Kidney epithelial cell (primary cell): ENCODE results near the gene RGPD8. TPM values are rescaled to one million over a fixed set of nuclear protein-coding genes. Genes with fewer than 3 reads are reported as not detected.

Experiments
- DNase-seq: peaks from one replicate; pipeline ENCODE4 v3.0.0-alpha.2; 2010; ENCODE audit warnings: low read depth
- H3K27me3 ChIP-seq: 2 replicates; pipeline ENCODE4 v1.6.0; 2011; ENCODE audit warnings: low read length; ENCODE audit not compliant: control insufficient read depth, insufficient read depth
- H3K36me3 ChIP-seq: 2 replicates; pipeline ENCODE4 v1.5.1; 2011; ENCODE audit warnings: low read length; ENCODE audit not compliant: control insufficient read depth, insufficient read depth
- H3K4me3 ChIP-seq: 2 replicates; pipeline ENCODE4 v1.5.1; 2011; ENCODE audit warnings: low read depth, mild to moderate bottlenecking, control low read depth, low read length
- total RNA-seq: library from RNA; depleted of rRNA; stranded (reverse); fragments of >200 nt; gene quantifications from 2 replicates; pipeline ENCODE4 v1.2.3, GENCODE V29; 2015
- TF ChIP-seq, protein P1 (sequence below): IDR thresholded peaks from 2 replicates; pipeline ENCODE4 v1.5.1; 2011; ENCODE audit warnings: mild to moderate bottlenecking, moderate library complexity, low read length, control low read depth, inconsistent platforms; ENCODE audit not compliant: insufficient read depth, poor library complexity, severe bottlenecking

The RGPD8 gene
- total RNA-seq, 1 donor from 2014 or later, result 6.5 TPM

DNA sequence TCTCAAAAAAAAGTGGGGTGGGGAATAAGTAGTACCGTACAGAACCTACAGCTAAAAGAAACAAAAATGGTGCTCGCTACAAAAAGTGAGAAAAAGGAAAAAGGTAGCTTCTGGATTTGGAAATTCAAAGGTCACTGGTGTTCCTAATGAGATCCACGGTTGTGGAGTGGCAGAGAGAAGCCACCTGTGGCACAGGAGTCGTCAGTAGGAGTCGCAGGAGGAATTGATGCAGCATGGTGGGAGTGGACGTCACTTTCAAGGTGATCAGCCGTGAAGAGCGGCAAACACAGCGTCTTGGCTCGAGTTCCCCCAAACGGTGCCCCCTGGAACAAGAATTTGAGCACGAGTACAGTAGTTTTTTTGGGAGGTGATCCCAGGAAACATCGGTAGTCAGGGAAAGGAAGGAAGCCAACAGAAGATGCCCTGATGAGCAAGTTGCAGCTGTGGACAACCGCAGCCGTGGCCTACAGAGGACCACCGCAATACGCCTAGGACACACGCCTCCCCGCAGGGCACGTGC, 47.1 kb upstream of the RGPD8 start:
- Histone ChIP-seq H3K36me3 (no peaks in the 10 kb centered on the region), H3K4me3 (peak overlapping the region; percentile 11), H3K27me3 (no peaks in the 10 kb centered on the region)
- no peak for DNase-seq
- TF ChIP-seq, protein P1, sequence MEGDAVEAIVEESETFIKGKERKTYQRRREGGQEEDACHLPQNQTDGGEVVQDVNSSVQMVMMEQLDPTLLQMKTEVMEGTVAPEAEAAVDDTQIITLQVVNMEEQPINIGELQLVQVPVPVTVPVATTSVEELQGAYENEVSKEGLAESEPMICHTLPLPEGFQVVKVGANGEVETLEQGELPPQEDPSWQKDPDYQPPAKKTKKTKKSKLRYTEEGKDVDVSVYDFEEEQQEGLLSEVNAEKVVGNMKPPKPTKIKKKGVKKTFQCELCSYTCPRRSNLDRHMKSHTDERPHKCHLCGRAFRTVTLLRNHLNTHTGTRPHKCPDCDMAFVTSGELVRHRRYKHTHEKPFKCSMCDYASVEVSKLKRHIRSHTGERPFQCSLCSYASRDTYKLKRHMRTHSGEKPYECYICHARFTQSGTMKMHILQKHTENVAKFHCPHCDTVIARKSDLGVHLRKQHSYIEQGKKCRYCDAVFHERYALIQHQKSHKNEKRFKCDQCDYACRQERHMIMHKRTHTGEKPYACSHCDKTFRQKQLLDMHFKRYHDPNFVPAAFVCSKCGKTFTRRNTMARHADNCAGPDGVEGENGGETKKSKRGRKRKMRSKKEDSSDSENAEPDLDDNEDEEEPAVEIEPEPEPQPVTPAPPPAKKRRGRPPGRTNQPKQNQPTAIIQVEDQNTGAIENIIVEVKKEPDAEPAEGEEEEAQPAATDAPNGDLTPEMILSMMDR, result no peak

DNA sequence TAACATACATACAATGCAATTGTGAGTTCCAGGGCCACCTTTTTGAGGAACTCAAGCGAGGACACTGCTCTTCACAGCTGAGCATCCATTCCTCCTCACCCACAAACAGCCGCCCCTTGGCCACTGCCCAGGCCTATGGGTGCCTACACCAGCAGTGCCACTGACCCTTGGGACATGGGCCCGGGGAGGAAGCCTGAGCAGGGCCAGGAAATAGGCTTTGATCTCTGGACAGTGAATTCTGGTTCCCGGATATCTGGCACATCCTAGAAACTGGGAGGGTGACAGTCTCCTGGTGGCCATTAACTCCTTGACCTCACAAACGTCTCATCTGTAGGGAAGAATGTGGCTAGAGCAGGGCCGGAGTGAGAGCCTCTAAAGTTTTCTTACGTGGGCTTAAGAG, 43.0 kb upstream of the RGPD8 start:
- no peak overlapping the region for H3K4me3 ChIP-seq
- no peaks in the 10 kb centered on the region for H3K36me3 ChIP-seq
- DNase-seq, result no peak
- TF ChIP-seq, protein P1, result no peak
- H3K27me3 ChIP-seq, result no peaks in the 10 kb centered on the region

DNA sequence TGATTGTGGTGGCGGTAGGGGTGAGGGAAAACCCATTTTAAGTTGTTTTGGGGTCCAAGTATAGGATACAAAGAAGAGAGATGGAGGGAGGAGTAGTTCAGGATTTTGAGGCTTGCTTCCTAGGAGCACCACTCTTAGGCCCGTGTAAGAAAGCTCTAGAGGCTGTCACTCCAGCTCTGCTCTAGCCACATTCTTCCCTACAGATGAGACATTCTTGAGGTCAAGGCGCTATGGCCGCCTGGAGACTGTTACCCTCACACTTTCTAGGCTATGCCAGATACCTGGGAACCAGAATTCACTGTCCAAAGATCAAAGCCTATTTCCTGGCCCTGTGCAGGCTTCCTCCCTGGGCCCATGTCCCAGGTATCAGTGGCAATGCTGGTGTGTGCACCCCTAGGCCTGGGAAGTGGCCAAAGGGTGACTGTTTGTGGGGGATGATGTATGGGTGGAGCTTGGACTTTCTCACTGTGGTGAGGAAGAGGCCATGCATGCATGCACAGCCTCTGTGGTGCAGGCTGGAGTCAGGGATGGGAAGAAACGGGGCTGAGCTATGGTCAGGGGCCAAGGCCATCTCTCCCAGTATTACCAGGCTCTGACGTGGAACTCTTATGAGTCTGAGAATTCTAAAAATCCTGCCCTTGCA, 41.5 kb upstream of the RGPD8 start:
- no peak for DNase-seq
- Histone ChIP-seq H3K4me3 (no peak overlapping the region), H3K27me3 (no peaks in the 10 kb centered on the region), H3K36me3 (no peaks in the 10 kb centered on the region)
- TF ChIP-seq, protein P1, result no peak

DNA sequence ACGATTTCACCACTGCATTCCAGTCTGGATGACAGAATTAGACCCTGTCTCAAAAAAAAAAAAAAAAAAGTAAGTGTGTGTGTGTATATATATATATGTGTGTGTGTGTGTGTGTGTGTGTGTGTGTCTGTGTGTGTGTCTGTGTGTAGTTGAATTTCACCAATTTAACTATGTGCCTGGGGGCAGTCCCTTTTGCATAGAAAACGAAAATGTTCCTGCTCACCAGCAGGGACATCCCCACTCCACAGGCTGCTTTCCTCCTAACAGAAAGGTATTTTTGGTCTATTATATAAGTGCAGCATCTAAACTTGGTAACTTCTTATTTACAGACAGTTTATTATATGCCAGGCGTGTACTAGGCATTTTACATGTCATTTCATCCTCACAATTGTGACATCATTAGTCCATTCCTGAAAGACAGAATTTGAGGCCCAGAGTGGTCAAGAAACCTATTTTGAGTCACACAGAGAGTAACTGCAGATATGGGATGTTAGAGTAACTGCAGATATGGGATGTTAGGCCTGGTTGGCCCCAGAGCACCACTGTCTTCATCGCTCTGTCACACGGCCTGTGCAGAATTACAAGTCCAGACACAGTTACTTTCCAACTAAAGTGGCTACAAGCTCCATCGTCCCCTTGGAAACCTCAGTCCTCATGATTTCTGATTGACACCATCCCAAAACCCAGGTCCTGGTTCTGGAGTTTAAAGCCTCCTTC, 39.3 kb upstream of the RGPD8 start:
- Histone ChIP-seq H3K27me3 (no peaks in the 10 kb centered on the region), H3K4me3 (no peak overlapping the region), H3K36me3 (no peaks in the 10 kb centered on the region)
- no peak for DNase-seq
- TF ChIP-seq, protein P1, result no peak

DNA sequence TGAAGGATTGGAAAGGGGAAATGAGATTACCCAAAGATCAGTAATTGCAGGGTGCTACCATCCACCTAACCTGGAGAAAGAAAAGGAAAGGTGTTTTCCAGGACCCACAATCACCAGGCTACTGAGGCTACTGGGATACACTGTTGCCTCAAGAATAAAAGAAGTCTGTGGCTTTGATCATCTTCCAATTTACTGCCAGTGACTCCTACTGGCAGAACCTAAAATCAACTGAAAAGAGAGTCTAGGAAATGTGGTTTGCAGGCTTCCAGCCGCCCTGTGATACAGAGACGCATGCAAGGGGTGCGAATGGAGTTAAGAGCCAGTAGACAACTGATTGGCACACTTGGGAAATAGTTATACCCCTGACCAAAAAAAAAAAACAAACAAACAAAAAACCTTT, 31.9 kb upstream of the RGPD8 start:
- Histone ChIP-seq H3K4me3 (no peak overlapping the region), H3K27me3 (no peaks in the 10 kb centered on the region), H3K36me3 (no peaks in the 10 kb centered on the region)
- TF ChIP-seq, protein P1, result peak; percentile 21
- DNase-seq, result no peak
